ENCODE results near the gene OLFM4. TPM values are rescaled to one million over a fixed set of nuclear protein-coding genes. Genes with fewer than 3 reads are reported as not detected.
A peak's percentile ranks its signal among the peaks of the same experiment; 100 is the strongest.

The OLFM4 gene
- total and polyA plus RNA-seq, 11 donors: 0.09 to 2.2 (median 0.42) TPM; not detected in 2

GRCh38 chr13:53098455-53098854 lies 69.8 kb downstream of the OLFM4 start:
- peaks cover 0 to 6% (median 0%) of the 10 kb centered on the region in 12 donors for H3K4me1 ChIP-seq
- no peaks in the 10 kb centered on the region for H3K36me3 ChIP-seq
- H3K27ac ChIP-seq: no peak overlapping the region
- H3K9me3 ChIP-seq: peaks cover 0 to 4% (median 0%) of the 10 kb centered on the region in 12 donors
- H3K4me3 ChIP-seq: no peak overlapping the region
- intact Hi-C loops (cut with DNase I): no loop called here
- ATAC-seq (peak in 3 of 4 donors; percentile 49 to 66 (median 63)), DNase-seq (no peak)
- TF ChIP-seq CTCF (IDR thresholded peaks at IDR 0.05): no peak
- TF ChIP-seq POLR2A (IDR thresholded peaks at IDR 0.05): no peak
- no peaks in the 10 kb centered on the region for H3K27me3 ChIP-seq

GRCh38 chr13:53100394-53101063 lies 71.9 kb downstream of the OLFM4 start:
- intact Hi-C loops (cut with DNase I): no loop called here
- Histone ChIP-seq H3K27ac (no peak overlapping the region), H3K9me3 (peaks cover 0 to 4% (median 0%) of the 10 kb centered on the region in 12 donors), H3K27me3 (no peaks in the 10 kb centered on the region), H3K4me3 (no peak overlapping the region), H3K36me3 (no peaks in the 10 kb centered on the region), H3K4me1 (peaks cover 0 to 6% (median 0%) of the 10 kb centered on the region in 12 donors)
- TF ChIP-seq CTCF (IDR thresholded peaks at IDR 0.05): no peak
- no peak for TF ChIP-seq POLR2A (IDR thresholded peaks at IDR 0.05)
- ATAC-seq (no peak), DNase-seq (no peak)
- 72 to 89% (median 83%) methylated on average over 1 of the region's 1 CpG for whole genome bisulfite sequencing, 4 donors

Other genes starting within 250 kb of the OLFM4 start
- not detected for gene PCDH8, start 180.2 kb upstream of the OLFM4 start, total RNA-seq
- not detected for gene PCDH8, start 180.2 kb upstream of the OLFM4 start, polyA plus RNA-seq